ENCODE results near the gene RING1.

Gene RING1

GRCh38 chr6:33189625-33190448 is 18.5 kb upstream of the RING1 start:
- no peak for TF ChIP-seq CTCF (IDR thresholded peaks at IDR 0.05; ENCODE audit: low read length)
- TF ChIP-seq EZH2phosphoT487 (IDR thresholded peaks at IDR 0.05; ENCODE audit: low read length), result no peak
- no peak for TF ChIP-seq EZH2 (optimal IDR thresholded peaks at IDR 0.05; ENCODE audit: low read depth, low read length)
- H3K9me2 ChIP-seq (replicated peaks; ENCODE audit: insufficient read depth, low read length), result no peaks in the 10 kb centered on the region
- H3F3A ChIP-seq (ENCODE audit: insufficient read depth, low read length), result no peaks in the 10 kb centered on the region
- no peak overlapping the region for H3K4me3 ChIP-seq (ENCODE audit: low read length)
- H3K27ac ChIP-seq (ENCODE audit: low read length), result no peak overlapping the region
- H3K79me2 ChIP-seq (ENCODE audit: low read length), result no peaks in the 10 kb centered on the region
- no peak for DNase-seq
- no peak overlapping the region for H3K9ac ChIP-seq (ENCODE audit: low read length)
- no peaks in the 10 kb centered on the region for H3K4me1 ChIP-seq (ENCODE audit: low read length)
- H3K36me3 ChIP-seq (replicated peaks; ENCODE audit: insufficient read depth, low read length), result no peaks in the 10 kb centered on the region
- H3K27me3 ChIP-seq (replicated peaks; ENCODE audit: insufficient read depth, low read length), result peaks cover 10% of the 10 kb centered on the region
- no peak overlapping the region for H2AFZ ChIP-seq (ENCODE audit: low read length)
- H3K4me2 ChIP-seq (ENCODE audit: low read depth, low read length), result no peak overlapping the region
- H4K20me1 ChIP-seq (ENCODE audit: insufficient read depth, low read length), result no peaks in the 10 kb centered on the region
- H3K9me3 ChIP-seq (replicated peaks; ENCODE audit: insufficient read depth, low read length), result no peaks in the 10 kb centered on the region

GRCh38 chr6:33190504-33191107 is 17.7 kb upstream of the RING1 start:
- Histone ChIP-seq H3K4me2 (ENCODE audit: low read depth, low read length) (no peak overlapping the region), H3K36me3 (replicated peaks; ENCODE audit: insufficient read depth, low read length) (no peaks in the 10 kb centered on the region), H3K4me3 (ENCODE audit: low read length) (no peak overlapping the region), H3K9me3 (replicated peaks; ENCODE audit: insufficient read depth, low read length) (no peaks in the 10 kb centered on the region), H3F3A (ENCODE audit: insufficient read depth, low read length) (no peaks in the 10 kb centered on the region), H2AFZ (ENCODE audit: low read length) (no peak overlapping the region), H3K9me2 (replicated peaks; ENCODE audit: insufficient read depth, low read length) (no peaks in the 10 kb centered on the region), H3K9ac (ENCODE audit: low read length) (no peak overlapping the region), H3K4me1 (ENCODE audit: low read length) (no peaks in the 10 kb centered on the region), H3K27me3 (replicated peaks; ENCODE audit: insufficient read depth, low read length) (peaks cover 10% of the 10 kb centered on the region), H4K20me1 (ENCODE audit: insufficient read depth, low read length) (no peaks in the 10 kb centered on the region), H3K79me2 (ENCODE audit: low read length) (no peaks in the 10 kb centered on the region), H3K27ac (ENCODE audit: low read length) (no peak overlapping the region)
- TF ChIP-seq EZH2phosphoT487 (IDR thresholded peaks at IDR 0.05; ENCODE audit: low read length) (no peak), EZH2 (optimal IDR thresholded peaks at IDR 0.05; ENCODE audit: low read depth, low read length) (no peak)
- no peak for DNase-seq

GRCh38 chr6:33191383-33192104 is 16.8 kb upstream of the RING1 start:
- no peak overlapping the region for H3K4me3 ChIP-seq (ENCODE audit: low read length)
- peaks cover 10% of the 10 kb centered on the region for H3K27me3 ChIP-seq (replicated peaks; ENCODE audit: insufficient read depth, low read length)
- no peak overlapping the region for H2AFZ ChIP-seq (ENCODE audit: low read length)
- no peaks in the 10 kb centered on the region for H3K4me1 ChIP-seq (ENCODE audit: low read length)
- no peak for DNase-seq
- no peak overlapping the region for H3K4me2 ChIP-seq (ENCODE audit: low read depth, low read length)
- no peak for TF ChIP-seq CTCF (IDR thresholded peaks at IDR 0.05; ENCODE audit: low read length)
- no peak for TF ChIP-seq EZH2phosphoT487 (IDR thresholded peaks at IDR 0.05; ENCODE audit: low read length)
- no peak for TF ChIP-seq EZH2 (optimal IDR thresholded peaks at IDR 0.05; ENCODE audit: low read depth, low read length)
- H3K27ac ChIP-seq (ENCODE audit: low read length), result no peak overlapping the region
- H3F3A ChIP-seq (ENCODE audit: insufficient read depth, low read length), result no peaks in the 10 kb centered on the region
- H3K9me3 ChIP-seq (replicated peaks; ENCODE audit: insufficient read depth, low read length), result no peaks in the 10 kb centered on the region
- no peaks in the 10 kb centered on the region for H4K20me1 ChIP-seq (ENCODE audit: insufficient read depth, low read length)
- no peaks in the 10 kb centered on the region for H3K9me2 ChIP-seq (replicated peaks; ENCODE audit: insufficient read depth, low read length)
- H3K79me2 ChIP-seq (ENCODE audit: low read length), result no peaks in the 10 kb centered on the region
- no peak overlapping the region for H3K9ac ChIP-seq (ENCODE audit: low read length)
- no peaks in the 10 kb centered on the region; the same call in 1 of the 2 replicates for H3K36me3 ChIP-seq (replicated peaks; ENCODE audit: insufficient read depth, low read length)
